GM12878 (cell line): ENCODE data around the gene KIF17. TPM values are rescaled to one million over a fixed set of nuclear protein-coding genes. Genes with fewer than 3 reads are reported as not detected.
A peak's percentile ranks its signal among the peaks of the same experiment; 100 is the strongest.

Experiments used
- ATAC-seq: fragments of 200-7000 bp; cut with Tn5 transposase; 3 replicates; pipeline ENCODE4 v1.9.1; 2020; ENCODE audit warnings: mild to moderate bottlenecking, moderate library complexity
- BruUV-seq: library from RNA; stranded (reverse); fragments of 400-500 nt; replicated peaks from 2 replicates; lab custom pipeline; 2021; lab: Mats Ljungman, UMichigan
- CTCF ChIA-PET: fragments of 300-600 bp; sonication (Branson Sonifier 250); formaldehyde crosslinking; extraction: SDS; loops from one replicate; lab custom pipeline; 2021; ENCODE audit warnings: inconsistent platforms; lab: Yijun Ruan, JAX
- POLR2A ChIA-PET: fragments of 350-600 bp; formaldehyde crosslinking; extraction: SDS; loops from one replicate; lab custom pipeline; 2021; ENCODE audit warnings: inconsistent platforms; lab: Charles Lee
- RAD21 ChIA-PET: fragments of 300-600 bp; sonication (Branson Sonifier 250); formaldehyde crosslinking; loops from one replicate; lab custom pipeline; 2023; ENCODE audit warnings: antibody characterized with exemption; ENCODE audit not compliant: unreplicated experiment; lab: Charles Lee
- SMC1A ChIA-PET: fragments of 300-600 bp; sonication (Branson Sonifier 250); formaldehyde crosslinking; loops from one replicate; lab custom pipeline; 2023; ENCODE audit not compliant: unreplicated experiment, uncharacterized antibody; lab: Charles Lee
- DNase-seq: peaks from one replicate; pipeline ENCODE4 v3.0.0-alpha.2; 2011; ENCODE audit warnings: low read depth, low spot score
- FAIRE-seq: peaks from 3 replicates; lab custom pipeline; 2011; peaks lifted over from hg19 to GRCh38; lab: Jason Lieb, UNC
- H2AFZ ChIP-seq: 2 replicates; pipeline ENCODE4 v1.6.0; 2011; ENCODE audit warnings: low read depth, low read length, control low read depth; ENCODE audit not compliant: control insufficient read depth
- H3K27ac ChIP-seq: 2 replicates; pipeline ENCODE4 v1.5.1; 2011; ENCODE audit warnings: control low read depth; ENCODE audit not compliant: control insufficient read depth, insufficient read depth
- H3K27me3 ChIP-seq, 2 experiments: replicated peaks in 1 of 2; 2 replicates each; pipeline versions ENCODE4 v1.6.0 to v1.6.1; 2011; ENCODE audit warnings: low read length in 1 of 2; ENCODE audit not compliant: control insufficient read depth in 2 of 2, insufficient read depth in 2 of 2
- H3K36me3 ChIP-seq, 2 experiments: 2 replicates each; pipeline ENCODE4 v1.5.1; 2011; ENCODE audit warnings: low read length in 1 of 2; ENCODE audit not compliant: control insufficient read depth in 2 of 2, insufficient read depth in 2 of 2
- H3K4me1 ChIP-seq: 2 replicates; pipeline ENCODE4 v1.6.1; 2011; ENCODE audit warnings: mild to moderate bottlenecking, low read length, moderate library complexity, mixed read lengths; ENCODE audit not compliant: control insufficient read depth, insufficient read depth
- H3K4me2 ChIP-seq: 2 replicates; pipeline ENCODE4 v1.6.0; 2011; ENCODE audit warnings: control low read depth; ENCODE audit not compliant: control insufficient read depth, insufficient read depth
- H3K4me3 ChIP-seq: fragments of 200-600 bp; sonication (generic); 2 replicates; pipeline ENCODE4 v1.5.1; 2016
- H3K79me2 ChIP-seq: 2 replicates; pipeline ENCODE4 v1.6.0; 2011; ENCODE audit warnings: low read length; ENCODE audit not compliant: control insufficient read depth, insufficient read depth
- H3K9ac ChIP-seq: 2 replicates; pipeline ENCODE4 v1.8.0; 2011; ENCODE audit warnings: low read length, control low read depth, mixed read lengths; ENCODE audit not compliant: control insufficient read depth, insufficient read depth
- H3K9me3 ChIP-seq: replicated peaks from 3 replicates; pipeline ENCODE4 v1.5.1; 2011; ENCODE audit warnings: mild to moderate bottlenecking, low read length; ENCODE audit not compliant: control insufficient read depth, insufficient read depth
- H4K20me1 ChIP-seq: 2 replicates; pipeline ENCODE4 v1.6.0; 2011; ENCODE audit not compliant: control insufficient read depth, insufficient read depth
- BHLHE40 ChIP-seq, 2 experiments: fragments of 450-650 bp in 1 of 2; IDR thresholded peaks; 2 replicates each; pipeline ENCODE4 v1.6.1; 2011 to 2017; ENCODE audit warnings: low read depth in 2 of 2, borderline replicate concordance in 1 of 2, improper control_type of control experiment in 1 of 2, low read length in 1 of 2, mild to moderate bottlenecking in 1 of 2
- CEBPZ ChIP-seq: fragments of 150-350 bp; IDR thresholded peaks from 2 replicates; pipeline ENCODE4 v1.6.1; 2016; ENCODE audit warnings: low read depth, low read length
- CREB1 ChIP-seq: IDR thresholded peaks from 2 replicates; pipeline ENCODE4 v1.6.1; 2012; ENCODE audit warnings: low read depth, mild to moderate bottlenecking, inconsistent platforms
- CREM ChIP-seq: IDR thresholded peaks from 2 replicates; pipeline ENCODE4 v1.6.1; 2014; ENCODE audit warnings: antibody characterized with exemption, low read depth
- HCFC1 ChIP-seq: fragments of 150-350 bp; IDR thresholded peaks from 2 replicates; pipeline ENCODE4 v1.6.1; 2014; ENCODE audit warnings: low read length
- HDAC2 ChIP-seq: fragments of 200-600 bp; sonication (generic); IDR thresholded peaks from 2 replicates; pipeline ENCODE4 v1.6.1; 2017
- HDGF ChIP-seq: fragments of 450-650 bp; IDR thresholded peaks from 2 replicates; pipeline ENCODE4 v1.6.1; 2016; ENCODE audit warnings: antibody characterized with exemption
- LARP7 ChIP-seq: fragments of 450-650 bp; IDR thresholded peaks from 2 replicates; pipeline ENCODE4 v1.6.1; 2017; ENCODE audit warnings: mild to moderate bottlenecking
- NFYB ChIP-seq: IDR thresholded peaks from 2 replicates; pipeline ENCODE4 v1.6.1; 2011; ENCODE audit warnings: low read depth, mild to moderate bottlenecking, low read length, improper control_type of control experiment, moderate library complexity; ENCODE audit not compliant: insufficient read depth
- POLR2AphosphoS2 ChIP-seq: IDR thresholded peaks from 2 replicates; pipeline ENCODE4 v1.6.1; 2011; ENCODE audit warnings: low read depth, mild to moderate bottlenecking, low read length, improper control_type of control experiment, moderate library complexity
- POLR2AphosphoS5 ChIP-seq: IDR thresholded peaks from 2 replicates; pipeline ENCODE4 v1.6.1; 2011; ENCODE audit warnings: mild to moderate bottlenecking, low read length, inconsistent platforms
- RB1 ChIP-seq: fragments of 450-650 bp; formaldehyde crosslinking; IDR thresholded peaks from 2 replicates; pipeline ENCODE4 v1.6.1; 2017; ENCODE audit warnings: mild to moderate bottlenecking, borderline replicate concordance
- SREBF1 ChIP-seq: IDR thresholded peaks from 2 replicates; pipeline ENCODE4 v1.6.1; 2012; ENCODE audit warnings: mild to moderate bottlenecking, low read length
- TBL1XR1 ChIP-seq: IDR thresholded peaks from 2 replicates; pipeline ENCODE4 v1.6.1; 2012; ENCODE audit warnings: low read depth, low read length, improper control_type of control experiment
- WGBS: methylation state at CpG from one replicate; pipeline ENCODE4 v1.1.6; 2016; ENCODE audit warnings: low lambda C conversion rate; ENCODE audit not compliant: insufficient replicate concordance, insufficient coverage; ENCODE audit errors: missing lambda C conversion rate; 5-methylcytosine and 5-hydroxymethylcytosine counted together
- in situ Hi-C: fragments of 300-500 bp; cut with MboI; formaldehyde crosslinking; loops from 9 replicates; pipeline ENCODE4 v1.14.3; 2018; ENCODE audit warnings: mixed read lengths
- intact Hi-C: fragments of 100-400 bp; cut with micrococcal nuclease; formaldehyde crosslinking; loops from one replicate; pipeline ENCODE4 v1.14.2; 2022; ENCODE audit not compliant: unreplicated experiment
- polyA plus RNA-seq, 11 experiments: library from polyadenylated mRNA; depleted of rRNA in 4 of 11; unstranded in 6 of 11; stranded (reverse) in 5 of 11; fragments of >200 nt; fragmentation: Nextera tagmentation in 4 of 11; fragmentation: Illumina TruSeq in 1 of 11; extraction: Ambion mirVana in 4 of 11; extraction: Trizol in 1 of 11; gene quantifications; 1 replicate in 1 of 11; 2 replicates in 10 of 11; pipeline versions ENCODE4 v1.2.1 to v1.2.3, GENCODE V29; 2011 to 2016; ENCODE audit warnings: inconsistent platforms in 2 of 11, missing spikeins in 2 of 11, low read depth in 1 of 11
- total RNA-seq, 4 experiments: library from RNA; depleted of rRNA in 3 of 4; stranded (reverse); fragments of >200 nt in 3 of 4; fragmentation: Illumina TruSeq in 1 of 4; extraction: Trizol in 1 of 4; gene quantifications; 2 replicates each; pipeline versions ENCODE4 v1.2.1 to v1.2.3, GENCODE V29; 2013 to 2021
- TF ChIP-seq, protein P1 (sequence below): fragments of 450-650 bp; IDR thresholded peaks from 2 replicates; pipeline ENCODE4 v1.6.1; 2014; ENCODE audit warnings: mild to moderate bottlenecking
- TF ChIP-seq, protein P2 (sequence below): fragments of 450-650 bp; IDR thresholded peaks from 2 replicates; pipeline ENCODE4 v1.6.1; 2017; ENCODE audit warnings: low read depth, mild to moderate bottlenecking, moderate library complexity

Gene KIF17
- total and polyA plus RNA-seq, 10 of the 15 experiments (the other 5 are each of a cell fraction or from before 2014, with no cell fraction given), result 0.01 to 0.10 (median 0.03) TPM; not detected in 7

GRCh38 chr1:20661207-20662109 lies 56.3 kb downstream of the KIF17 start, which contains the start of gene DDOST:
TSS of gene DDOST (minus strand) at chr1:20661369. CDS start at chr1:20661350, 19 bp downstream.
- in situ Hi-C loops, result no loop called here
- RAD21 ChIA-PET, result interaction anchor here (0.5 kb wide), 1 partner anchor 1466 kb away, joined by 4 read pairs; no protein-coding TSS in a partner anchor
- peak; percentile 98 for ATAC-seq
- peaks cover 5% of the 10 kb centered on the region; the same call in 1 of the 2 replicates for H4K20me1 ChIP-seq
- peak; percentile 94 for DNase-seq
- H3K36me3 ChIP-seq, result peaks cover 8 to 15% of the 10 kb centered on the region in 2 experiments
- intact Hi-C loops, result loop anchor here (2.0 kb wide), 1 partner anchor 125 kb away; the partner anchor contains the start of gene HP1BP3
- H3K9me3 ChIP-seq, result no peaks in the 10 kb centered on the region
- peaks cover 35% of the 10 kb centered on the region for H3K79me2 ChIP-seq
- peak within 1 kb of the TSS; percentile 88 for H3K27ac ChIP-seq
- POLR2A ChIA-PET, result interaction anchor here (2.3 kb wide), 1 partner anchor 28 kb away, joined by 8 read pairs; no protein-coding TSS in a partner anchor
- H3K9ac ChIP-seq, result peak within 1 kb of the TSS; percentile 91
- CTCF ChIA-PET, result interaction anchor here (0.6 to 3.2 kb wide), 8 partner anchors 9 to 534 kb away, joined by 3 to 16 read pairs (median 4); no protein-coding TSS in a partner anchor
- SMC1A ChIA-PET, result interaction anchor here (1.0 to 1.2 kb wide), 2 partner anchors 27 to 707 kb away, joined by 3 read pairs; no protein-coding TSS in a partner anchor
- peak within 1 kb of the TSS; percentile 81 for H3K4me3 ChIP-seq
- H2AFZ ChIP-seq, result peak within 1 kb of the TSS; percentile 79
- H3K4me2 ChIP-seq, result peak within 1 kb of the TSS; percentile 99
- WGBS, result 2% methylated on average over 57 of the region's 58 CpGs
- FAIRE-seq, result peak; percentile 100
- TSS peak; percentile 98 for BruUV-seq
- H3K4me1 ChIP-seq, result 0 out of 2 replicates have a peak, but pooled peaks cover 10% of the 10 kb centered on the region
- no peaks in the 10 kb centered on the region for H3K27me3 ChIP-seq
- TF ChIP-seq RB1, result peak; percentile 20; the same call in 1 of the 2 replicates
- TF ChIP-seq TBL1XR1, result no peak
- no peak for TF ChIP-seq HDAC2
- TF ChIP-seq, protein P1, sequence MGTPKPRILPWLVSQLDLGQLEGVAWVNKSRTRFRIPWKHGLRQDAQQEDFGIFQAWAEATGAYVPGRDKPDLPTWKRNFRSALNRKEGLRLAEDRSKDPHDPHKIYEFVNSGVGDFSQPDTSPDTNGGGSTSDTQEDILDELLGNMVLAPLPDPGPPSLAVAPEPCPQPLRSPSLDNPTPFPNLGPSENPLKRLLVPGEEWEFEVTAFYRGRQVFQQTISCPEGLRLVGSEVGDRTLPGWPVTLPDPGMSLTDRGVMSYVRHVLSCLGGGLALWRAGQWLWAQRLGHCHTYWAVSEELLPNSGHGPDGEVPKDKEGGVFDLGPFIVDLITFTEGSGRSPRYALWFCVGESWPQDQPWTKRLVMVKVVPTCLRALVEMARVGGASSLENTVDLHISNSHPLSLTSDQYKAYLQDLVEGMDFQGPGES, result peak; percentile 87
- TF ChIP-seq POLR2AphosphoS2, result peak; percentile 50; the same call in 1 of the 2 replicates
- 0 out of 2 replicates have a peak, but pooled peaks have one; percentile 34 for TF ChIP-seq LARP7
- peak; percentile 65; the same call in 1 of the 2 replicates for TF ChIP-seq CREB1
- peak; percentile 67 for TF ChIP-seq SREBF1
- TF ChIP-seq CREM, result peak; percentile 52; the same call in 1 of the 2 replicates
- TF ChIP-seq POLR2AphosphoS5, result peak; percentile 86
- peak; percentile 87 to 94 for TF ChIP-seq BHLHE40 (IDR thresholded peaks at IDR 0.05; ENCODE audit: borderline replicate concordance in 1 of 2, low read depth in 2 of 2, low read length in 1 of 2)
- TF ChIP-seq CEBPZ, result peak; percentile 88
- TF ChIP-seq HDGF, result 0 out of 2 replicates have a peak, but pooled peaks have one; percentile 36
- TF ChIP-seq HCFC1, result peak; percentile 63
- TF ChIP-seq NFYB, result peak; percentile 97
- TF ChIP-seq, protein P2, sequence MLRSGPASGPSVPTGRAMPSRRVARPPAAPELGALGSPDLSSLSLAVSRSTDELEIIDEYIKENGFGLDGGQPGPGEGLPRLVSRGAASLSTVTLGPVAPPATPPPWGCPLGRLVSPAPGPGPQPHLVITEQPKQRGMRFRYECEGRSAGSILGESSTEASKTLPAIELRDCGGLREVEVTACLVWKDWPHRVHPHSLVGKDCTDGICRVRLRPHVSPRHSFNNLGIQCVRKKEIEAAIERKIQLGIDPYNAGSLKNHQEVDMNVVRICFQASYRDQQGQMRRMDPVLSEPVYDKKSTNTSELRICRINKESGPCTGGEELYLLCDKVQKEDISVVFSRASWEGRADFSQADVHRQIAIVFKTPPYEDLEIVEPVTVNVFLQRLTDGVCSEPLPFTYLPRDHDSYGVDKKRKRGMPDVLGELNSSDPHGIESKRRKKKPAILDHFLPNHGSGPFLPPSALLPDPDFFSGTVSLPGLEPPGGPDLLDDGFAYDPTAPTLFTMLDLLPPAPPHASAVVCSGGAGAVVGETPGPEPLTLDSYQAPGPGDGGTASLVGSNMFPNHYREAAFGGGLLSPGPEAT, result peak; percentile 52
